Fibroblast of mammary gland (primary cell): ENCODE data around the gene SMU1.

Experiments
- DNase-seq: peaks from one replicate; pipeline ENCODE4 v3.0.0-alpha.2; 2010; ENCODE audit warnings: low read depth
- H3K4me3 ChIP-seq: 2 replicates; pipeline ENCODE4 v1.5.1; 2011; ENCODE audit warnings: low read depth, mild to moderate bottlenecking, low read length, moderate library complexity; ENCODE audit not compliant: control insufficient read depth
- CTCF ChIP-seq: conservative IDR thresholded peaks from 2 replicates; pipeline ENCODE4 v1.5.1; 2011; ENCODE audit warnings: low read depth, low read length, inconsistent platforms; ENCODE audit not compliant: control insufficient read depth, insufficient read depth

SMU1 gene

GRCh38 chr9:33105959-33106358, 29.5 kb upstream of the SMU1 start:
- no peak overlapping the region for H3K4me3 ChIP-seq
- no peak for DNase-seq
- TF ChIP-seq CTCF = no peak

GRCh38 chr9:33105504-33105903, 29.0 kb upstream of the SMU1 start:
- DNase-seq = no peak
- H3K4me3 ChIP-seq = no peak overlapping the region
- TF ChIP-seq CTCF = no peak

- H3K4me3 ChIP-seq = no peak overlapping the region
- no peak for TF ChIP-seq CTCF
- no peak for DNase-seq
Measured at GRCh38 chr9:33104401-33104800, 27.9 kb upstream of the SMU1 start.

DNA sequence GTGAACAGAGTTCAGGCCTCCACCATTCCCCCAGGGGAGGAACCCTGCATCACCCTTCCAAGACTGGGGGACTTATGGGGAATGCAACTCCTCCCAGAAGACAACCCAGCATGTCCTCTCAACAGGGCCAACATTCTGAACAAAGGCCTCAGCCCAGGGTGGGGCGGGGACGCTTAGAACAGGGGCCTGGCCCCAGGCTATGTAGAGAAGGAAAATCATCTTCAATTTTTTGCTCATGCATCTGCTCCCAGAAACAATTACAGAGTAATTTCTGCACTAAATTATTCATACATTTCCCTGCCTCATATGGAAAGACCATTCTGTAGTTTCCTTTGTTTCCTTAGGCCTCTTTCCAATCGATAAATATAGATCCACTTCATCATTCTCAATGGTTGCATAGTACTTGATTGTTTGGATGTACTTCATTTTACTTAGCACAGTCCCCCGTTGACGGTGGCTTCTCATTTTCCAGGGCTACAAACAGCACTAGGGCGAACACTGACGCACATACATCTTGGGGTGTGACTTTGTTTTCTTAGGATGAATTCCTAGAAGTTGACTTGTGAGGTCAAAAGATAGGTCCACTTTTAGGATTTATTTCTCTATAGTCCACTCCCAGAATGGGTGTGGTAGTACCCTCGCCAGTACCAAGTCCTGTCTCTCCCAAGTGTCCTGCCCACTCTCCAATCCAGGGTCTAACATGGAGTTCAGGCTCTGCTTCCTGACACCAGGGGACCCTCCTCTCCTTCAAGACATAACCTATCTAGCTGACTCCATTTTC, 27.2 kb upstream of the SMU1 start:
- DNase-seq = no peak
- no peak overlapping the region for H3K4me3 ChIP-seq
- TF ChIP-seq CTCF = no peak

DNA sequence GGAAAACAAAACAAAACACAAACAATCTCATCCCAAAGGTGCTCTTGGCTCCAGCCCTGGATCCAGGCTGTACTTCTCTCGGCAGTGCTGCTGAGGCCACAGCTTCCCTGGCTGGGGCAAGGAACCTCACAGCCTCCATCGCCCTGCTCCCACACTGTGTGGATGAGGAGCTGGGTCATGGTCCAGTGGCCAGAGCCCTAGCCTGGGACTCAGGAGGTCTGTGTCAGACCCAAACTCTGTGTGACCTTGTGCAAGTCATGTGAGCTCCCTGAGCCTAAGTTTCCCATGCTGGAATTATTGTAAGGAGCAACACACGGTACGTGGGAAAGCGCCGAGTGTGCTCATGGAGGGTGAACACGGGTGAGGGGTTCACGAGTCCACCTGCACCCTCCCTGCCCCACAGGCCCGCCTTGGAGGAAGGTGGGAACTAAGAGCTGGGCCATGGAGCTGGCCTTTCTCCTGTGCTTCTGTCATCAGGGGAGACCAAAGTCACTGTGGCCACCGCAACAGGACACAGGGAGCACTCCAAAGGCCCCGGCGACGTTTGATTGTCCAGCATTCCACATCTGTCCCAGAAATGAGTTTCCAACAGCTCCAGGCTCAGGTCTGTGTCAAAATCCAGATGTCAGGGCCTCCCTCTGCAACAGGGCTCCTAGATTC, 26.2 kb upstream of the SMU1 start:
- DNase-seq = no peak
- no peak for TF ChIP-seq CTCF
- H3K4me3 ChIP-seq = no peak overlapping the region

- peak; percentile 78 for DNase-seq
- no peak overlapping the region for H3K4me3 ChIP-seq
- TF ChIP-seq CTCF = no peak
Measured at GRCh38 chr9:33101104-33101951, 24.9 kb upstream of the SMU1 start.
